GM19395 (cell line): ENCODE data around the gene C1orf50.

Experiments
- ATAC-seq: cut with Tn5 transposase; IDR thresholded peaks from one replicate; pipeline ENCODE4 v1.9.1; 2021; ENCODE audit warnings: mild to moderate bottlenecking, moderate library complexity; ENCODE audit not compliant: unreplicated experiment

C1orf50 gene

DNA sequence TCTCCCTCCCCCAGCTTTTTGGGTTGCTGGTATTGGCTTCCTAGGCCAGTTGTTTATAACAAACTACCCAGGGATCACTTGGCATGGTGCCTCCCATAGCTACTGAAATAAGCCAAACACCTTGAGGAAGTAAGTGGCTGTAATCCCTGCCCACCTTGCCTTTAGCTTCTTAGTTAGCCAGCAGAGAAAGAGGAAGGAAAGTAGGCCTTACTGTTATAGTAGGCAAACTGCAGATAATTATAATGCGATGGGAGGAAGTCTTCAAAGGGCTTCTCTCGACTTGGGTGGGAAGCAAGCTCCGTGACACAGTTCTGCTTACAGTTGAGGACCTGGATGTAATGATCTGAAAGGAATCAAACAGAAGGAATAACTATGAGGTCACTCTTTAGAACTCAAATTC lies 8.4 kb upstream of the C1orf50 start:
- ATAC-seq, result no peak

DNA sequence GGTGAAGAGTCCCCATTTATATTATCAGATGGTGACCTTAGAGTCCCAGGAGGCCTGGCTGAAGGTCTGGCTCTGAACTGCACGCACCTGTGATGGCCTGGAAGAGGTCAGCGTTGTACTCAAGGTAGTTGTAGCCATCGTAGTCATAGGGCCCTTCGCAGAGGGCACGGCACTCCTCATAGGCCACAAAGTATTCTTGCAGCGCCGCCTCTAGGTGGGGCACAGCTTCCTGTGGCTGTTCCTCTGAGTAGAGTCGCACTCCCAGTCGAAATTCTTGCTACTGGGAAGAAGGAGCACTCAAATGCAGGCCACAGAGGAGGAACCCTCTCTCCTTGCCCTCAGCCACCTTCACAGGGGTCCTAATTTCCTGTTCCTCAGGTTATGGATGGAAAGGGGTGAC lies 7.9 kb upstream of the C1orf50 start:
- no peak for ATAC-seq

DNA sequence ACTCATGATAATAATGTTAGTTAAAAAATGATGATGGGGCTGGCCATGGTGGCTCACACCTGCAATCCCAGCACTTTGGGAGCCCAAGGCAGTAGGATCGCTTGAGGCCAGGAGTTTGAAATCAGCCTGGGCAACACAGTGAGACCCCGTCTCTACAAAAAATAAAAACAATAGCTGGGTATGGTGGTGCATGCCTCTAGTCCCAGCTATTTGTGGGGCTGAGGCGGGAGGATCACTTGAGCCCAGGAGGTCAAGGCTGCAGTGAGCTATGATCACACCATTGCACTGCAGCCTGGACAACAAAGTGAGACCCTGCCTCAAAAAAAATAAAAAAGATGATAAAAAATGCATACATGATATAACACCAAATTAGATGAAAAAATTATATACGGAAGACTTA lies 5.5 kb upstream of the C1orf50 start:
- ATAC-seq, result no peak

DNA sequence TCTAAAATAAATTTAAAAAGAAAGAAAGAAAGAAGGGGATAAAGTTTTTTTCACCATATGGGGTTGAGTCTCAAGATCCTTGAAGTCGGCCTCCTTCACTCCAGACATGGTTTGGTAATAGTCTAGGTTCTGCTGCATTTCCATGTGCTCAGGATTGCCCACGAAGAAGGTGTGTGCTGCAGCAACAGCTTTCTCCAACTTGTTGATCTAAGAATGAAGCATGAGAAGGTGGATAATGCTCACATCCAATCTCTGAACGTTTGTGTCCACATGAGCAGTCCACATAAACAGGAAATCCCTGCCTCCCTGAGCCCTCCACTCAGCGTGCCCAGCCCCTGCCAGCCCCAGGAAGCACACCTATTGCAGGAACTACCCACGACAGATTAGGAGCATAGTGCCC lies 4.8 kb upstream of the C1orf50 start:
- no peak for ATAC-seq

DNA sequence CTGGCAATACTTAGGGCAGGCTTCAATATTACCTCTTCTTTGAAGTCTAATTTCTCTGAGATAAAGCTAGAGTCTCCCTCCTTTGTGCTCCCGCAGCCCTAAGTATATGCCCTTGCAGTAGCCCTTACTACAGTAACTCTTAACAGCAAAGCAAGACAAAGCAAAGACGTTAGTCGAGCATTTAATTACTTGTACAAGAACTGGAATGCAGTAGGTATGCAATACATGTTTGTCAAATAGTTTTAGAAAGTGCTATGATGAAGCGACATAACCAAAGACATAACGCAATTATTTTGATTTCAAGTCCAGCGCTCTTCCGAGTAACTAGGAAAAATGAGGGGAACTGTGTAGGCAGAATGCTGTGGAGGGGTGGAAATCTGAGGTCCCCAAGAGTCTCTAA lies 1.8 kb upstream of the C1orf50 start:
- no peak for ATAC-seq

DNA sequence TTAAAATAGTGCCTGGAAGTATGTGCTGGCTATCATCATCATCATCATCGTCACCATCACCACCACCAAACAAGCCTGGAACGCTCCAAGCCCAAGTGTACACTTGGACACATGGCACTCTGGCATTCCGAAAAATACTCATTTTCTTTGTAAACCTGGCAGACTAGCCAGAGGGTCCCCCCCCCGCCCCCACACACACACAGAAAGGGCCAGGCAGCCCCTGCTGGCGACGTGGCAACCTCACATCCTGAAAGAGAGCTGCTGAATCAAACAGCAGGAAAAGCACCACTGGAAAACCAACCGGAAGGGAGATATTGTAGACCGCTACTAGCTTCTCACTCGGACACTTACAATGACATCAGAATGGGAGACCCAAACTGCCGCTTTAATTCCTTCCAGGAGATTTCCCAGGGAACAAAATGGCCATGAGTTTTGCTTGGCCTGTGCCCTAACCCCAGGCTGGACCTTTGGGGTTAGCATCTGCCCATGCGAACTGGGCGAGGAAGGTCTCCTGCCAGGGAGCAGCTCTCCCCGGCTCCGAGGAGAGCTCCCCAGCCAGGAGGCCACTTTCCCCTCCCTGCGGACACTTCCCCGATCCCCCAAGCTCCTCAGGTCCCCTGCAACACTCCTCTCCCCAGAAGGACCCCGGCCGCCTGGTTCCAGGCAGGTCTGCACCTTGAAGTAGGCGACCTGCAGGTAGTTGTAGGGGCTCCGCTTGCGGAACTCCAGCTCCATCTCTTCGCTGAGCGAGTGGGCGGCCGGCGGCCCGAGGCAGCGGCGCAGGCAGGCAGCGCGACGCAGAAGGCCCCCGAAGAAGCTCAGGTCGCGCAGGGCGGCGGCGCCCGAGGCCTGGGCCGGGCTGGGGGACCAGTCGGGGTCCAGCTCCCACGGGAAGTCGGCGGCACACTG lies 963 bp upstream of the C1orf50 start:
- peak; percentile 23 for ATAC-seq

DNA sequence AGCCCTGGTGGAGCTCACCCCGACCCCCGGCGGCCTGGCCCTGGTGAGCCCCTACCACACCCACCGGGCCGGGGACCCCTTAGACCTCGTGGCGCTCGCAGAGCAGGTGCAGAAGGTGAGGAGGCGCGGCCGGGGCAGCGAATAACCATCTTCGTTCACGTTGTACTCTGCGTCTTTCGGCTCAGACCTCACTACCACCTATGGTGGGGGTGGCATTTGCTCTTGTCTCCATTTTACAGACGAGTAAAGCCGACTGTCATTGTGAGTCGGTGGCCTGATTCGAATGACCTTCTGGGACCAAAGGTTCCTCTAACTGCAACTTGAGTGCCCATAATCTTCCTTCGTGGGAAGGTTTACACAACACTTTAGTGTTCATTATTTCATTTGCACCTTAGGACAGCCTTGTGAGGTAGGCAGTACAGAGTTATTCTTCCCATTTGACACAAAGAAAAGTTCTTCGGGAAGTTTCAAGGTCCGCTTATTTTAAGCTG lies 506 bp downstream of the C1orf50 start:
- ATAC-seq, result peak; percentile 32

DNA sequence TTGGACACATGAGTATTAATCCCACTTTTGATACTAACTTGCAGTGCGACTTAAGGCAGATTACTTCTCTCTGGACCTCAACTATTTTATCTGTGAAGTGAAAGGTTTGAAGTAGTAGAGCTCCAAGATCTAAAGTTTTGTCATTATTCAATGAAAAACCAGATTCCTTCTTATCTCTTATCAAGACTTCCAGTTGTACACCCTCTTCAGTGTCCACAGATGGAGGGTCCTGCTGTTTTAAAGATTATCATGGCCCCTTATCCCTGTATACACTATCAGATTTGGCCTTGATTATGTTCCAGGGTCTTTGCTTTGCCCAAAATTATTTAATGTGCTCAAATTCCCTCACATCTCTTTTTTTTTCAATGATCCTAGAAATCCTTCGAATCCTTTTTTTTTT lies 1.1 kb downstream of the C1orf50 start:
- no peak for ATAC-seq

DNA sequence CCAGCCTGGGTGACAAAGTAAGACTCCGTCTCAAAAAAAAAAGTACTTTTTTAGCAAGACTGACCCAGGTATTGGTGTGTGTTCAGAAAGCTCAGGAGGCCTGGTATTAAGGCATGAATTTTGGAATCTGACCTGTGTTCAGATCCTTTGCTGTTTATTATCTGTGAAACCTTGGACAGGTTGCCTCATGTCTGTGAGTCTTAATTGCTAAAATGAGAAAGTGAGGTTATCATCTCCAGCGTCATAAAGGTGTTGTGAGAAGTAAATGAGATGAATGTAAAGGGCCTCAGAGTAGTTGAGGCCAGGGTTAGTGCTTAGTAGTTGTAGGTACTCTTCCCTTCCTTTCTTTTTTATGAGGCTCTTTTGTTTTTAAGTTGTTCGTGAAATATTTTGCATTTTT lies 2.8 kb downstream of the C1orf50 start:
- no peak for ATAC-seq

DNA sequence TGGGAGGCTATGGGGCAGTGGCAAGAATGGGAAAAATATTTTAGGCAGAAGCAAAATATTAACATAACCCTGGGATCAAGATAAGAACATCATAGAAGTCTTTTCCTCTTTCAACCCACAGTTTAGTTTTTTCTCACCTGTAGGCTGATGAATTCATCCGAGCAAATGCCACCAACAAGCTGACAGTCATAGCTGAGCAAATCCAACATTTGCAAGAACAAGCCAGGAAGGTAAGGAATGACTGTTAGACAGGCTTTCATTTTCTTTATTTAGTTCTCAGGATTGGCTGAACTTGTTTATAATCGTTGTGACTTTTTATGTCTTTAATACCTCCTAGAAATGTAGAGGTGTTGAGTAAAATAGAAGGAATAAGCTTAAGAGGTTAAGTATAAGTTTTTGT lies 6.4 kb downstream of the C1orf50 start:
- ATAC-seq, result no peak

DNA sequence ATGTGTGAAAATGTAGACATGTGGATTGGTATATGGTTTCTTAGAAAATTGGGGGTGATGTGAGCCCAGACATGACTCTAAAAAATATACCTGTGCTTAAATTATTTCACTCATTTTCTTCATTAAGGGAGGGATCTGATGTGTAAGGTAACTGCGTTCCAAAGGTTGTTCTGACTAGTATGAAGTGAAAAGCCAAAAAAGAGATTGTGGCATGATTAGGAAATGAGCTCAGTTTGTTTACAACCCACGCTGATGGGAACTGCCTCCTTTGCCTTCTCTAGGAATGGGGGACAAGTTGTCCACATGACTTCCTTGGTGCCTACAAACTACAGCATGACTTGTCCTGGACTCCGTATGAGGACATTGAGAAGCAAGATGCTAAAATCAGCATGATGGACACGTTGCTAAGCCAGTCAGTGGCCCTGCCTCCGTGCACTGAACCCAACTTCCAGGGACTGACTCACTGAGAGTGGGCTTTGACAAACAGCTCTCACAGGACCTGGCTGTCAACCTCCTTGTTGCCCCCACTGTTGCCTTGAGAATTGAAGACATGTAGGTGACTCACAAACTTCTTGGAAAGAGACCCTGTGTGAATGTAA lies 8.0 kb downstream of the C1orf50 start:
- no peak for ATAC-seq

DNA sequence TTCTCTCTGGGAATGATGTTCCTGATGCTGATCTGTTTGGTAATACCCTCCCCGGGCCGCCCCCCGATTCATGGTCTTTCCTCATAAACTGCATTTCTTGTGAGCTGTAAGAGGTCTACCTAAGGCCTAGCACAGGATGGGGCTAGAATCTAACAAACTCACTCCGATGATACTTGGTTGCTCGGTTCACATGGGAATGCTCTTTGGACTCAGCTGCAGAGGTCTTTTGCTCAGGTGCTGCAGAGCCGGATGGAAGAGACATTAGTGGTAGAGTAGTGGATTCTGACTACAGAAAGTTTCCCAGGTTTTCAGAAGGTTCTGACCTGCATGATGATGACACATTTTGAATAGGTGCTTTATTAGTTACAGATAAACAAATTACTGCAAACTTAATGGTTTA lies 9.5 kb downstream of the C1orf50 start:
- no peak for ATAC-seq

DNA sequence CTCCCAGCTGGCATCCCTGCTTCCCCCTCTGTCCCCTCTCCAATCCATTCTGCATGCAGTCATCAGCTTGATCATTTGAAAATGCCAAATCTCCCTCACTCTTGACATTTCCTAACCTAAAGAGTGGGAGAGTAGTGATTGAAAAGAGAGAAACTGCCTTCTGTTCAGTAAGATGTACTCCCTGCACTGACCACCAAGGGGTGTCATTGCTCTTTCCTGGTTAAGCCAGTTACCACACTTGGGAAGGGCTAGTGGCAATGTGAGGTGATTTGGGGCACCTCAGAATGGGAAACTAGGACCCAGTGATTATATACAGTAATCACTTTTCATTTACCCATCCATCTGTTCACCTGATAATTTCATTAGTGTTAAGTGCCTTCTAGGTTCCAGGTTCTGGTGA lies 10.8 kb downstream of the C1orf50 start:
- ATAC-seq, result no peak

DNA sequence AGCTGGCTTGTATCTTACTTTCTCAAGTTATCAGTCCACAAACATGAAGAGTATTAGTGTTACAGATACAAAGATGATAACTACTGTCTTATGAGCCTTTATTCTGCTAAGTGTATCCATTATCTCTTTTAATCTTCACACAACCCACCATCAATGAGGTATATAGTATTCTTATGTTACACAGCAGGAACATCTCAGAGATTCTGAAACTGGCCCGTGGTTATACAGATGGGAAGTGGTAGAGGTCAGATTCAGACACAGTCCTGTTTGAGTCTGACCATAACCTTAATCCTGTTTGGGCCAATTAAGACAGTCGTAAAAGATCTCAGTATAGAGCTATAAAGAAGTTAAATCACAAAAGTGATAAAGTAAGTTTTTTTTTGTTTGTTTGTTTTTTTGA lies 12.7 kb downstream of the C1orf50 start:
- no peak for ATAC-seq

DNA sequence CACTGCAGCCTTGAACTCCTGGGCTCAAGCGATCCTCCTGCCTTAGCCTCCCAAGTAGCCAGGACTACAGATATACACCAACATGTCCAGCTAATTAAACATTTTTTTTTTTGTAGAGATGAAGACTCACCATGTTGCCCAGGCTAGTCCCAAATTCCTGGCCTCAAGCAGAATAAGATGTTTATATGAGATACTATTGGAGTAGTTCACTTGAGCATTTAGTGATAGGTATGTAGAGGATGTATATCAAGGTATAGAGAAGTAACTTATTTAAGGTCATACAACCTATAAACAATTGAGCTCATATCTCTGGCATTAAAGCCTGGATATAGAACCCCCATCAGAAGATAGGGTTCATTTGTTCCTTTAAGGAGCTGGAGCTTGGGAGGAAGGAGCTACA lies 13.1 kb downstream of the C1orf50 start:
- no peak for ATAC-seq

DNA sequence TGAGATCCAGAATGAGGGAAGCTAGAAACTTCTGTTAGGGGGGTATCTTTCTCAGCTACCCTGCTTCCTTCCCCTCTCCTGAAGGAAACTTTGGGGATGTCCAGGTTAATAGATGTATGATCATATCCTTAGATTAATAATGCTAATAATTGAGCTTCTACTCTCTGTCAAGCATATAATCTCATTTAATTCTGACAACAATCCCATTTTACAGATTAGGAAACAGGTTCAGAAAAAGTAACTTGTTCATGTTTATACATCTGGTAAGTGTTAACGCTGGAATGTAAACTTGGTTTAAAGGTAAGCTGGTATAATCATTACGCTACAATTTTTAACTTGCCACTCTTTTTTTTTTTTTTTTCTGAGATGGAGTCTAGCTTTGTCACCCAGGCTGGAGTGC lies 16.0 kb downstream of the C1orf50 start:
- no peak for ATAC-seq

DNA sequence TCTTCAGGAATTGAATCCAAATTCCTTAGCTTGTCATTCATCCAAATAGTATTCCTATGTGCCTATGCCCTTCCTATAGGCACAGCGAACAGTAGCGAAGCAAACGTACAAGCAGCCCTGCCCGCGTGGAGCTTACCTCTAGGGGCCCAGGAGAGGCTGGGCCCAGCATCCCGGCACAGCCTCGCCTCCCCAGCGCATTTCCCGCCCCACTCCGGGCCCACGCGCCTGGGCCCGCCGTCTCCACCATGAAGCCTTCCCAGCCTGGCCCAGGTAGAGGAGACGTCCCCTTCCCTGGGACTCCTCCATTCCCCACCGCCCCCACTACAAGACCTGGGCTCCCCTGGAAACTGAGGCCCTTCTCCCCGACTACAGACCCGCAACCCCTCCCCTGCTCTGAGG lies 17.5 kb downstream of the C1orf50 start:
- no peak for ATAC-seq

DNA sequence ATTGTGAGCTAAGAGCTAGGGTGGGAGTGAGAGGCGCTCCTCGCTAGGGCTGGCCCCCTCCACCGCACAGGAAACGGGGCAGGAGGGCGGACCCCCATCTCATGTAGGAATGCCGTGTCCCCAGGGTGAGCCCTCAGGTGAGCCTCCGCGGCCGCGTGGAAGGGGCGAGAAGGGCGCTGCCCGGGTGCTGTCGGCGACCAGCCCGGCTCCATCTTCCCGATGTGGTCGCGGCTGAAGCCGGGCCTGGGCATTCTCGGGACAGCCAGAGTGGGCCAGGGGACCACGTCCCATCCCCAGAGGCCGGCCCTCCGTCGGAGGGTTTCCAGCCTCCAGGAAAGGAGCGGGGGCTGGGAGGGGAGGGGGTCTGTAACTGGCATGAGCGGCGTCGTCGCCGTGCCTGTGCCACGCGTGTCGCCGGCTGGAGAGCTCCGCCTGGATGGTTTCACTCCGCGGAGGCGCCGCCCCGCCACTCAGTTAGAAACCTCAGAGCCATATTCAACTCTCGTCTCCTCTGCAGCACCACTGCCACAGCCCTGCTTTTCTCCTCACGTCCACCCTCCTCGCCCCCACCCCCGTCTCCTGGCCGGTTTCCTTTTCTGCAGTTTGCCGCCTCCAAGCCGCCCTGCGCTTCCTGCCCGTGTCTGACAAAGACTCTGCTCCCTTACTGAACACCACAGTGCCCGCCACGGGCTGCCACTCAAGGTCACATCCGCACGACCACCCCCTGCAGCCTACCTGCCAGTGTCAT lies 18.1 kb downstream of the C1orf50 start, which contains the start of gene TMEM269:
TMEM269 (plus strand) TSS at position 46 of the 748 bp plus-strand sequence. CDS start 4,903 bp downstream, outside the sequence.
- ATAC-seq, result no peak

DNA sequence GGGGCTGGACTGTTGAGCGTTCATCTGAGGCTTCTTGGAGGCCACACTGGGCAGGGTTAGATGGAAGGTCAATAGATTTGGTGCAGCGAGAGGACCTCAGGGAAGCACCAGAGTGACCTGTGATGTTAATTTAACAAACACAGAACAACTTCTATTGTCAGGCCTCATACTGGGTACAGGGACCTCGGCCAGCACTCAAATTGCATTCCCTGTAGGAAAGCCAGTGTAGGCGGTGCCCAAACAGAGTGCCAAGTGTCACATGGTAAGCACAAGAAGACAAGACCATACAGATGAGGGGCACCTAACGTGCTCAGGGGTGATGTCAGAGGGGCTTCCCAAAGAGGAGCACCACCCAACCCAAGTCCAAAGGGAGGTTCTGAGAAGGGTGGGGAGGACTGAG lies 19.0 kb downstream of the C1orf50 start:
- ATAC-seq, result no peak

DNA sequence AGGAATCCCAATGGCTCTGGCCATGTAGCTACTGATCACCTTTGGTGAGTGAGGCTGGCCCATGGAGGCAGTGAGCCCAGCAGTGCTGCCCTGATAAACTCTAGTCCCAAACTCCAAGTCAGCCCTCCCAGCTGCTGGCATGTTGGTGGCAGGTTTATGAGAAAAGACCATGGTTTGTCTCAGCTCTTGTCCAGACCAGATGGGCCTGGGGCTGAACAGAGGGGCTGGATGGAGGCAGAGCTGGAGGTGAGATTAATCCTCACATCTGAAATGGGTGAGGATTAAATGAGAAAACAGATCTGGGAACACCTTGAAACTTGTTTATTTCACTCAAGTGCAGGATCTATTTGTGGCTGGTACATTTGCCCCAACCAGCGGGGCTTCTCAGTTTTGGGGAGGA lies 21.0 kb downstream of the C1orf50 start:
- ATAC-seq, result no peak

DNA sequence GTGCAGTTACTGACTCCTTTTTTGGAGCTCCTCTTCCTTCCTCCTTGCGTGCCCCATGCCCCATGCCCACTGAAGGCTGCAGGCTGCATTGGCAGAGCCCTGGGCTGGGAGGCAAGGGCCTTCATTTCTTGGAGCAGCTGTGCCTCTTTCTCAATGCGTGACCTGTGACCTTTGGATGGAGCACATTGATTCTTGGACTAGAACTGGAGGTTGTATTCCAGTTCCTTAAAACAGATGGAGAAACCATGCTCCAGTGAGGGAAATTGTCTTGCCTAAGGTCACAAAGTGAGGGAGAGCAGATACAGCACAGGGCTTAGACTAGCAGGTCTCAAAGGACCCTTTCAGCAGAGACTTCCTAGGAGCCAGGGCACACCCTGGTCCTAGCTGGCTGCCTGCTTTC lies 26.8 kb downstream of the C1orf50 start:
- no peak for ATAC-seq

DNA sequence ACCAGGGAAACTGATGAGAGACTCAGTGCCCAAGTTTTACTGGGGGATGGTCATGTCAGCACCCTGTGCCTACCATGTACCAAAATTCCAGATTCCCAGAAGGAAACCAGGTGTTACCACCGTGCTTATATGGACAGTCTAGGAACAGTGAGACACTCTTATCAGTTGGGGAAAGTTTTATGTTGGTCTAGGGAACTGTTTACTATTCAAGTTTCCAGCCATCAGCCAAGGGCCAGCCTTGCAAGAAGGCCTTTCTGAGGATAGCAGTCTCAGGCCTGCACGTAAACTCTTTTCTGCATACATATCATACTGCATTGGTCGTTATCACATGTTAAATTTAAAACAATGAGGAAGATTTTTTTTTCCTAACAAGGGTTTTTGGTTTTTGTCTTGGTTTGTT lies 30.4 kb downstream of the C1orf50 start:
- ATAC-seq, result no peak
